H9 (cell line): Measurements from ENCODE around the gene RSPH3. TPM values are rescaled to one million over a fixed set of nuclear protein-coding genes. Genes with fewer than 3 reads are reported as not detected.

Source experiments
- DNase-seq: peaks from one replicate; pipeline ENCODE4 v3.0.0-alpha.2; 2017
- H2AFZ ChIP-seq: one replicate; pipeline ENCODE4 v1.6.1; 2013; ENCODE audit warnings: mild to moderate bottlenecking, low read length, control low read depth, moderate library complexity
- H2AK5ac ChIP-seq: 2 replicates; pipeline ENCODE4 v1.6.1; 2013; ENCODE audit warnings: low read length, control low read depth, mixed read lengths; ENCODE audit not compliant: insufficient read length
- H2BK120ac ChIP-seq: one replicate; pipeline ENCODE4 v1.6.1; 2013; ENCODE audit warnings: low read depth, mild to moderate bottlenecking, low read length, control low read depth, inconsistent platforms; ENCODE audit not compliant: poor library complexity, severe bottlenecking
- H2BK12ac ChIP-seq: 2 replicates; pipeline ENCODE4 v1.6.1; 2013; ENCODE audit warnings: low read length, control low read depth, mixed read lengths, low read depth; ENCODE audit not compliant: insufficient read length
- H2BK15ac ChIP-seq: 2 replicates; pipeline ENCODE4 v1.6.1; 2013; ENCODE audit warnings: low read depth, low read length, control low read depth
- H2BK20ac ChIP-seq: one replicate; pipeline ENCODE4 v1.6.1; 2013; ENCODE audit warnings: low read depth, mild to moderate bottlenecking, low read length, control low read depth, inconsistent platforms; ENCODE audit not compliant: poor library complexity, severe bottlenecking
- H2BK5ac ChIP-seq: 2 replicates; pipeline ENCODE4 v1.6.1; 2013; ENCODE audit warnings: low read length, control low read depth, mixed read lengths; ENCODE audit not compliant: insufficient read length
- H3K14ac ChIP-seq: 2 replicates; pipeline ENCODE4 v1.6.1; 2013; ENCODE audit warnings: low read length, control low read depth; ENCODE audit not compliant: insufficient read depth
- H3K18ac ChIP-seq: 2 replicates; pipeline ENCODE4 v1.6.1; 2013; ENCODE audit warnings: low read depth, mild to moderate bottlenecking, mixed read lengths, low read length, control low read depth; ENCODE audit not compliant: insufficient read length
- H3K23ac ChIP-seq: 2 replicates; pipeline ENCODE4 v1.6.1; 2013; ENCODE audit warnings: low read length, control low read depth, mixed read lengths, low read depth; ENCODE audit not compliant: insufficient read length
- H3K23me2 ChIP-seq: 2 replicates; pipeline ENCODE4 v1.6.1; 2013; ENCODE audit warnings: low read depth, mild to moderate bottlenecking, mixed read lengths, low read length, control low read depth; ENCODE audit not compliant: insufficient read length, poor library complexity, severe bottlenecking
- H3K27ac ChIP-seq: 2 replicates; pipeline ENCODE4 v1.5.1; 2013; ENCODE audit warnings: low read length, control low read depth, mixed read lengths, low read depth; ENCODE audit not compliant: insufficient read length
- H3K27me3 ChIP-seq: 2 replicates; pipeline ENCODE4 v1.6.1; 2013; ENCODE audit warnings: low read length, control low read depth, inconsistent platforms; ENCODE audit not compliant: insufficient read depth
- H3K4ac ChIP-seq: 2 replicates; pipeline ENCODE4 v1.6.1; 2013; ENCODE audit warnings: low read depth, mild to moderate bottlenecking, control low read depth, inconsistent platforms, low read length, moderate library complexity
- H3K4me1 ChIP-seq: 2 replicates; pipeline ENCODE4 v1.6.1; 2013; ENCODE audit warnings: low read length, control low read depth, inconsistent platforms; ENCODE audit not compliant: insufficient read depth
- H3K4me2 ChIP-seq: 2 replicates; pipeline ENCODE4 v1.6.1; 2013; ENCODE audit warnings: low read length, control low read depth, mixed read lengths; ENCODE audit not compliant: insufficient read length, insufficient read depth
- H3K56ac ChIP-seq: 2 replicates; pipeline ENCODE4 v1.6.1; 2013; ENCODE audit warnings: low read depth, mild to moderate bottlenecking, mixed read lengths, low read length, control low read depth; ENCODE audit not compliant: insufficient read length
- H3K79me1 ChIP-seq: 2 replicates; pipeline ENCODE4 v1.6.1; 2013; ENCODE audit warnings: low read depth, mild to moderate bottlenecking, moderate library complexity, low read length, control low read depth, inconsistent platforms; ENCODE audit not compliant: insufficient read depth, poor library complexity, severe bottlenecking
- H3K79me2 ChIP-seq: 2 replicates; pipeline ENCODE4 v1.6.1; 2013; ENCODE audit warnings: low read length, control low read depth, inconsistent platforms; ENCODE audit not compliant: insufficient read depth
- H3K9ac ChIP-seq: 2 replicates; pipeline ENCODE4 v1.6.1; 2013; ENCODE audit warnings: low read length, control low read depth, mixed read lengths; ENCODE audit not compliant: insufficient read length; ENCODE audit errors: extremely low read depth
- H3K9me3 ChIP-seq: one replicate; pipeline ENCODE4 v1.6.1; 2013; ENCODE audit warnings: low read depth, low read length, inconsistent platforms; ENCODE audit not compliant: control insufficient read depth
- H3T11ph ChIP-seq: one replicate; pipeline ENCODE4 v1.6.1; 2013; ENCODE audit warnings: mild to moderate bottlenecking, low read length, control low read depth, inconsistent platforms
- H4K20me1 ChIP-seq: one replicate; pipeline ENCODE4 v1.6.1; 2013; ENCODE audit not compliant: control insufficient read depth, insufficient read length, insufficient read depth
- H4K5ac ChIP-seq: 2 replicates; pipeline ENCODE4 v1.6.1; 2013; ENCODE audit warnings: low read depth, mild to moderate bottlenecking, mixed read lengths, low read length, control low read depth; ENCODE audit not compliant: insufficient read length
- H4K8ac ChIP-seq: replicated peaks from 2 replicates; pipeline ENCODE4 v1.6.1; 2013; ENCODE audit warnings: low read length, control low read depth, mixed read lengths, low read depth; ENCODE audit not compliant: insufficient read length
- H4K91ac ChIP-seq: 2 replicates; pipeline ENCODE4 v1.6.1; 2013; ENCODE audit warnings: low read depth, mild to moderate bottlenecking, moderate library complexity, mixed read lengths, low read length, control low read depth; ENCODE audit not compliant: insufficient read length
- H3K27ac Mint-ChIP-seq, 3 experiments: 2 replicates in 2 of 3; 3 replicates in 1 of 3; pipeline ENCODE4 v1.8.0; 2020 to 2021; ENCODE audit warnings: mixed read lengths in 3 of 3, mild to moderate bottlenecking in 1 of 3, moderate library complexity in 1 of 3
- H3K27me3 Mint-ChIP-seq: 2 replicates; pipeline ENCODE4 v1.8.0; 2021; ENCODE audit warnings: low read depth, mild to moderate bottlenecking, moderate library complexity, mixed read lengths
- H3K36me3 Mint-ChIP-seq, 3 experiments: 2 replicates in 2 of 3; 3 replicates in 1 of 3; pipeline ENCODE4 v1.8.0; 2020 to 2021; ENCODE audit warnings: low read depth in 3 of 3, mixed read lengths in 3 of 3; ENCODE audit not compliant: insufficient read depth in 1 of 3
- H3K4me1 Mint-ChIP-seq, 2 experiments: 2 replicates each; pipeline ENCODE4 v1.8.0; 2020; ENCODE audit warnings: mixed read lengths in 2 of 2
- H3K4me3 Mint-ChIP-seq, 2 experiments: 2 replicates in 1 of 2; 3 replicates in 1 of 2; pipeline ENCODE4 v1.8.0; 2020 to 2021; ENCODE audit warnings: mild to moderate bottlenecking in 2 of 2, mixed read lengths in 2 of 2, moderate library complexity in 1 of 2
- H3K9me3 Mint-ChIP-seq, 2 experiments: 2 replicates in 1 of 2; 3 replicates in 1 of 2; pipeline ENCODE4 v1.8.0; 2020; ENCODE audit warnings: mild to moderate bottlenecking in 2 of 2, mixed read lengths in 2 of 2, moderate library complexity in 1 of 2
- WGBS: extraction: QIAGEN DNeasy Blood & Tissue Kit; methylation state at CpG from one replicate; pipeline ENCODE4 v1.1.7; 2013; ENCODE audit warnings: missing lambda C conversion rate, low lambda C conversion rate, mixed read lengths; ENCODE audit not compliant: insufficient read length; ENCODE audit errors: extremely low coverage; 5-methylcytosine and 5-hydroxymethylcytosine counted together
- total RNA-seq: library from RNA; stranded (reverse); gene quantifications from 2 replicates; pipeline ENCODE4 v1.2.1, GENCODE V29; 2021
- TF ChIP-seq, protein P1 (sequence below): fragments of 200-600 bp; sonication (generic); conservative IDR thresholded peaks from 3 replicates; pipeline ENCODE4 v1.8.0; 2021; ENCODE audit warnings: antibody characterized with exemption, mild to moderate bottlenecking

The RSPH3 gene
- total RNA-seq, 1 experiment from 2014 or later = 2.2 TPM

DNA sequence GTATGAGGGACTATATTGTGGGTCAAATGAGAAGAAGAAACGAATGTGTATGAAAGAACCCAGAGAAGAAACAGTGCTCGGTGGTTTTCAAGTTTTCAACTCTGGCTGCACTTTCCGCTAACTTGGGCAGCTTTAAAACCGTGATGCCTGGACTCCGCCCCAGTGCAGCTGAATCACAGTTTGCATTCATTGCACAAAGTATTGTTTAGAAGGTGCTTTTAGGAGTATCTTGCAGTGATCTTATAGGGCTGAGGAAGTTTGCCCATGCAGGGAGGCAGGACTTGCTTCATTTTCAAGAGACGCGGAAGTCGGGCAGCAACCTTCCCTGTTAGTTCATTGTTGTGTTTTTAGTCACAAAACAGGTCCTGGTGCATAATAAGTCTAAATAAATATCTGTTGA is 52.7 kb downstream of the RSPH3 start:
- H3K18ac ChIP-seq = no peak overlapping the region
- H3K4me2 ChIP-seq = no peak overlapping the region
- peaks cover 3 to 16% of the 10 kb centered on the region in 2 experiments; a peak in 4 of 5 replicates for H3K9me3 Mint-ChIP-seq
- TF ChIP-seq, protein P1, sequence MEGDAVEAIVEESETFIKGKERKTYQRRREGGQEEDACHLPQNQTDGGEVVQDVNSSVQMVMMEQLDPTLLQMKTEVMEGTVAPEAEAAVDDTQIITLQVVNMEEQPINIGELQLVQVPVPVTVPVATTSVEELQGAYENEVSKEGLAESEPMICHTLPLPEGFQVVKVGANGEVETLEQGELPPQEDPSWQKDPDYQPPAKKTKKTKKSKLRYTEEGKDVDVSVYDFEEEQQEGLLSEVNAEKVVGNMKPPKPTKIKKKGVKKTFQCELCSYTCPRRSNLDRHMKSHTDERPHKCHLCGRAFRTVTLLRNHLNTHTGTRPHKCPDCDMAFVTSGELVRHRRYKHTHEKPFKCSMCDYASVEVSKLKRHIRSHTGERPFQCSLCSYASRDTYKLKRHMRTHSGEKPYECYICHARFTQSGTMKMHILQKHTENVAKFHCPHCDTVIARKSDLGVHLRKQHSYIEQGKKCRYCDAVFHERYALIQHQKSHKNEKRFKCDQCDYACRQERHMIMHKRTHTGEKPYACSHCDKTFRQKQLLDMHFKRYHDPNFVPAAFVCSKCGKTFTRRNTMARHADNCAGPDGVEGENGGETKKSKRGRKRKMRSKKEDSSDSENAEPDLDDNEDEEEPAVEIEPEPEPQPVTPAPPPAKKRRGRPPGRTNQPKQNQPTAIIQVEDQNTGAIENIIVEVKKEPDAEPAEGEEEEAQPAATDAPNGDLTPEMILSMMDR = no peak
- no peaks in the 10 kb centered on the region for H3K79me1 ChIP-seq
- peaks cover 0 to 3% of the 10 kb centered on the region in 2 experiments; a peak in 1 of 4 replicates for H3K4me1 Mint-ChIP-seq
- no peak overlapping the region for H3K27ac ChIP-seq
- no peaks in the 10 kb centered on the region for H4K20me1 ChIP-seq
- no peaks in the 10 kb centered on the region for H3K27me3 Mint-ChIP-seq
- no peak overlapping the region for H2AFZ ChIP-seq
- no peak overlapping the region for H2BK120ac ChIP-seq
- no peak overlapping the region for H3K4ac ChIP-seq
- H3K79me2 ChIP-seq = no peaks in the 10 kb centered on the region
- no peak overlapping the region for H3K14ac ChIP-seq
- no peak overlapping the region for H2BK15ac ChIP-seq
- H3K9me3 ChIP-seq = no peaks in the 10 kb centered on the region
- no peaks in the 10 kb centered on the region for H3K27me3 ChIP-seq
- H3K23me2 ChIP-seq = no peaks in the 10 kb centered on the region
- H3K27ac Mint-ChIP-seq = no peak overlapping the region
- H4K8ac ChIP-seq = no peak overlapping the region
- H4K91ac ChIP-seq = no peak overlapping the region
- no peak overlapping the region for H3K4me3 Mint-ChIP-seq
- peaks cover 2 to 8% (median 2%) of the 10 kb centered on the region in 3 experiments; a peak in 6 of 7 replicates for H3K36me3 Mint-ChIP-seq
- H3K4me1 ChIP-seq = no peaks in the 10 kb centered on the region
- no peak overlapping the region for H3K9ac ChIP-seq
- DNase-seq = no peak
- H2BK12ac ChIP-seq = no peak overlapping the region
- H3K23ac ChIP-seq = no peak overlapping the region
- no peak overlapping the region for H3T11ph ChIP-seq
- H2BK5ac ChIP-seq = no peak overlapping the region
- no peak overlapping the region for H2BK20ac ChIP-seq
- H4K5ac ChIP-seq = no peak overlapping the region
- H2AK5ac ChIP-seq = no peak overlapping the region
- no CpG with 5 or more reads among the region's 8 CpGs for WGBS
- no peak overlapping the region for H3K56ac ChIP-seq
